Activated T-cell treated with anti-CD3 and anti-CD28 coated beads, Interleukin-2, amount 50 U/mL, for 48 hours (primary cell): ENCODE data around the gene RGS11.
"Not testable (repeated sequence)": the region's sequence is repeated elsewhere in the genome, so short reads cannot be mapped to it uniquely, and the experiment has no call there.

Experiments
- DNase-seq, 2 experiments: peaks; one replicate each; pipeline ENCODE4 v3.0.0-alpha.2; 2020

Gene RGS11

DNA sequence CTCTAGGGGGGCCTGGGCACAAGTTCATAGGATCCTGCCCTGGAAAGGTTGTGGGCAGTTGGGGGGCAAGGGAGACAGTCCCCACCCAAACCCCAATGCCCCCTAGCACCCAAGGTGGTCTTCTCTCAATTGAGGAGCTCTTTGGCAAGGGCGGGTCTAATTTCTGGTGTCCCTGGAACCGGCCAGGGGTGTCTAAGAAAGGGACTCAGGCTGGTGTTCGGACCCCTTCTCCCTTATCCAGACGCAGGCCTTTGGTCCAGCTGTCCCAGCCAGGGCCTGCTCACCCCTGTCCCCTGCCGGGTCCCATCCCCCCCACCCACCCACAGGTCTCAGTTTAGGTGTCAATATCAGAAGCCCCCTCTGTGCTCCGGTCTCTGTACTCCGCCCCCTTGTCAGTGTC, 3.8 kb upstream of the RGS11 start:
- DNase-seq = no peak

DNA sequence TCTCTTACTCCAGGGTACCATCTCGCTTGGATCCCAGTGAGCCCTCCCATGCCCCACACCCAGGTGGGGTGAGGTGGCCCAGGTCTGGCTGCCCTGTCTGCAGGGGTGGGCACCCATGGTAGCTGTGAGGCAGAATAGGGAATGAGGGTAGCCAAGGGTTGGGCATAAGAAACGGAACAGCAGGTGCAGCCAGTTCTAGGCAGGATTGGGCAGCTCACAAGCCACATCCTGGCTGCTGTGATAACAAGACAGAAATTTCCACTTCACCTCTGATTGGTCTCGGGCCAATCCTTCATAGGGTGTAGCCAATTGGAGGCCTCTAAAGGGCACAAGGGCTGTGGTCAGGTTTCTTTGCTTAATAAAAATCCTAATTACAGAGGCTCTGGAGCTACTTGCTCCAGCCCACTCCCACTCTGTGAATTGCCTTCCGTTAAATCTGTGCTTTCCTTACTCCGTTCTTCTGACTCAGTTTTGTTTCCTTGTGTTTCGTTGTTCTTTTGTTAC, 3.2 kb upstream of the RGS11 start:
- peak in 1 of 2 experiments; percentile 34 for DNase-seq

DNA sequence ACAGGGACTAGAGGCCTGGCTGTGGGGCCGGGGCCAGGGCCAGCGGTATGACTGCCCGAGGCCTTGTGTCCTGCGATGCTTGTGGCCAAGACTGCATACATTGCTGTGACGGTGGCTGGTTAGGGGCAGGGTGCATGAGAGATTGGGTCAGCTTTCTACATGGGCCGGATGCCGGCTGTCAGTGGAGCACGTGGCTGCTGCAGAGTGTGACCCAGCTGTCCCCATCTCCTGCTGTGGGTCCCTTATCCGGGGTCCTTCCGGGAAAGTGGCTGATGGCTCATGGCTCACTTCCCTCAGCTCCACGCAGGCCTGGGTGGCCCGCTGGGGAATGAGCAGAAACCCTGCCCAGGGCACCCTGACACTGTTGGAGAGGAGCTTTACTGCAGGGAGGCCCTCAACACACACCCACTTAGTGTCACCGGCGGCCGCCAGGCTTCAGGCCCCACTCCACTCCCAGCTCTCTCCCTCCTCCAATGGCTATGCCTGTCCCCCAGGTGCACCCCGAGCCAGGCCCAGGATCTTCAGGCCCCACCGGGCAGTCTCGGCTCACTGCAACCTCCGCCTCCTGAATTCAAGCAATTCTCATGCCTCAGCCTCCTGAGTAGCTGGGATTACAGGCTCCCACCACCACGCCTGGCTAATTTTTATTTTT, 808 bp upstream of the RGS11 start:
- DNase-seq = no peak

DNA sequence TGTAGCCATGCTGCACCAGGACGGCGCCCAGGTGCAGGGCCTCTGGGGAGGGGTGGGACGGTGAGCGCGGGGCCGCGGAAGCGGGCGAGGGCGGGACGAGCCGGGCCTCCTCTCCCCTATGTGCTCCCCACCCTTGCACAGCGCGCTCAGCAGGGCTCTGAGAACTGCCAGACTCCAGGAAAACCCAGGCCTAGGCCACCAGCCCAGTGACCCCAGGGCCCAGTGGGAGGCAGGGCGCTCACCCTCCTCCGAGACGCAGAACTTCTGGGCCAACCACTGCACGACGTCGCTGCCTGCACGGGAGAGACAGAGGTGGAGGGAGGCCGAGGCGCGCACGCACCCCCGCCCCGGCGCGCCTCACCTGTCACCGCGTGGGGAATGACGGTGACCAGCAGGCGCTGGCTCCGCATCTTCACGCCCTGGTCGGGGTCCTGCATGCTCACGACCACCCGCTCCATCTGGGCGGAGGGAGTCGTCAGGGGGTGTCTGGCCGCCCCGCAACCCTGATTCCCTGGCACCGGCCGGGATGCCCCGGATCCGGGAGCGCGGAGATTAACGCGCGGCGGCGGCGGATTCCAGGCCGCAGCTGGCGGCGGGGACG, 603 bp downstream of the RGS11 start:
- peak; percentile 36 to 46 for DNase-seq

DNA sequence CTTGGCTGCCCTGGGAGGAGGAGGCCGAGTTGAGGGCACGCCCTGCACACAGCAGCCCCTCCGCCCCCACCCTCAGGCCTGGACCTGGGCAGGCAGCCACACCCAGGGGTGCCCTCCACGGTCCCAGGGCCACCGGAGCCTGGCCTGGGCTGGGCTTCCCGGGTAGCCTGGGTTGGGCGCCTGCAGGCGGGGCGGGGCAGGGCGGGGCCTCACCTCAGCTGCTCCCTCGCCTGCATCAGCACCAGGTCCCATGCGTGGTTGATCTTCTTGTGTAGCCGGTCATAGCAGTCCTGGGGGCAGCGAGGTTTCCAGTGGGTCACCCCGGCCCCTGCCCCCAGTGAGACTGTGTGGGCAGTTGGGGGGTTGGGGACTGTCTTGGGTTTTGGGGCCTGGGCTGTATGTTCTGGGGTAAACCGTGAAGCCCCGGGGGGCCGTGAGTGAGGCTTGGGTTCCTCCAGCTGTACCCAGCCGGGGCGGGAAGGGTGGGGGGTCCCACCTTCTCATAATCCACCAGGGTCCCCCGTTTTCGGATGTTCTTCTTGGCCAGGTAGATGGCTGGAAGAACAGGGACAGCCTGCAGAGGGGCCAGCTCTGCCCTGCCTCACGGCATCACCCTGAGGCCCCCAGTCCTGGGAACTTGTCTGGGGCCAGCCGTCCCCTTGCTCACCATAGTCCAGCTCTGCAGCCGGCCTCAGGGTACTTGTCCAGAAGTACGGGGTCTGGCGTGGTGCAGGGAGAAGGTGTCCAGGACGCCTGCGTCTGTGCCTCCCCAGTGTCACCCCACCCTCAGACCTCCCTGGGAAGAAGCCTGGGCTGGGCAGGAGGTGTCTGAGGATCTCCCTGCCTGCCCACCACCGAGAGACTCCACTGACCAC, 2.0 kb downstream of the RGS11 start:
- DNase-seq = no peak

DNA sequence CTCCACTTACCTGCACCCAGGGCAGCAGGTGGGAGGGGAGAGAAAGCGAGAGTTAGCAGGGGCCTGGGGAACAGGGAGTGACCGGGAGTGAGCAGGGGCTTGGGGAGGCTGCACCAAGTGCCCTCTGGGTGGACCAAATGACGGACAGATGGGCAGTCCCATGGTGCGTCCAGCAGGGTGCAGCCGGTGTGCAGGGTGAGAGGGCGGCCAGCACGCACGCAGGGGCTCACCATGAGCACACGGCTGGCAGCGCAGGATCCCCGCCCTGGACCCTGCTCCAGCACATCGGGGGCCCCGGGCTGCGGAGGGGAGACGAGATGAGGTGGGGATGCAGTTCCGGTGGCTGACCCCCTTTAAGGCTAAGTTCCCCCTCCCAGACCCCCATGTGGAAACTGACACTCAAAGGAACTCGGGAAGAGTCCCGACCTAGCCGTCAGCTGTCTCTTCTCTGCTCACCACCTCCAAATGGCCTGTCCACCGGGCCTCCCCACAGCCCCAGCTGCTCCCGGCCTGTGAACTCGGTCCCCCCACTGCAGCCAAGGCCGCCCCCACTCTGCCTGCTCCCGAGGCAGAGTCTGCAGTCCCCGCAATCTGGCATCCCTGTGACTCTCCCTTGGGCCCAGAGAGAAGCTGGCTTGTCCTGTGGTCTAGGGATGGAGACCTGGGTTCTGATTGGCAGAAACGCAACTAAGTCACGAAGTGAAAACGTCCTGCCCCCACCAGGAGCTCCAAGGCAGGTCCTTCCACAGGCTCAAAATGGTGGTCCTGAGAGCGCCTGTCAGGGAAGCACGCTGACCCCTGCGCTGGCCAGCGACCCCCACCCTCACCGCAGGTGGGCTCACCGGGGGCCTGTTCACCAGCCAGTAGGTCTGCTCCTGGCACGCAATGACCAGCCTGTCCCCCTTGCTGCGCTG, 2.9 kb downstream of the RGS11 start:
- DNase-seq = no peak

DNA sequence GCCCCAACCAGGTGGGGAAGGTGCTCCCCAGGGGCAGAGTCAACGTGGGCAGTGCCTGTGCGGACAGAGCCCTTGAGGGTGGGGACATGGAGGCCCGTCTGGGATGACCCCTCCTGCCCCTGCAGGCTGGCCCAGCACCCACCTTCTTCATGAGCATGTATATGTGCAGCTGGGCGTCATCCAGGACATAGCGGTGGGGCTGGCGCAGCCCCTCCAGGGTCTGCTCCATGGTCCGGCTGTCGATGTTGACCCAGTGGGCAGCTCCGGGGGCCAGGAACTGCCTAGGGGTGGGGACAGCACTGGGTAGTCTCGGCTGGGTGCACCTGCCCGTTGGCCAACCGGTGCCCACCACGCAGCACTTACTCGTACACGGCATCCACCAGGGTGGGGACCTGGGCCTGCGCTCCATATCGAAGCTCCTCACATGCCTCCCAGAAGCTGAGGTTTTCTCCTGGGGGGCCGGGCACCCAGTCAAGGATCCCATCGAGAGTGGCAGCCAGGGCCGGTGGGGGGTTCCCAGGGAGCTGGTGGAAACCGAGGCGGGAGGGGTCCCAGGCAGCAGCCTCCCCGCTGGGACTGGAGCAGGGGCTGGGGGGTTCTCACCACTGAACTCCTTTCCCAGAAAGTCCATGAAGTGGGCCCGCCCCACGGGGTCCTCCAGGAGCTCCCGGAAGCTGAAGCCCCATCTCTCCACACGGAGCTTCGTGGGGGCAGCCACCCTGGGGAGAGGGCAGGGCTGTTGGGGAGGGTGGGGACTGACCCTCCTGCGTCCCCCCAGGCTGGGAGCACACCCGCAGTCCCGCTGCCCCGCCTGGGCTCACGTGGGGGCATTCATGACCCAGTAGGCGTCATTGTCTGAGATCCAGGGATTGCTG, 5.1 kb downstream of the RGS11 start:
- no peak for DNase-seq

DNA sequence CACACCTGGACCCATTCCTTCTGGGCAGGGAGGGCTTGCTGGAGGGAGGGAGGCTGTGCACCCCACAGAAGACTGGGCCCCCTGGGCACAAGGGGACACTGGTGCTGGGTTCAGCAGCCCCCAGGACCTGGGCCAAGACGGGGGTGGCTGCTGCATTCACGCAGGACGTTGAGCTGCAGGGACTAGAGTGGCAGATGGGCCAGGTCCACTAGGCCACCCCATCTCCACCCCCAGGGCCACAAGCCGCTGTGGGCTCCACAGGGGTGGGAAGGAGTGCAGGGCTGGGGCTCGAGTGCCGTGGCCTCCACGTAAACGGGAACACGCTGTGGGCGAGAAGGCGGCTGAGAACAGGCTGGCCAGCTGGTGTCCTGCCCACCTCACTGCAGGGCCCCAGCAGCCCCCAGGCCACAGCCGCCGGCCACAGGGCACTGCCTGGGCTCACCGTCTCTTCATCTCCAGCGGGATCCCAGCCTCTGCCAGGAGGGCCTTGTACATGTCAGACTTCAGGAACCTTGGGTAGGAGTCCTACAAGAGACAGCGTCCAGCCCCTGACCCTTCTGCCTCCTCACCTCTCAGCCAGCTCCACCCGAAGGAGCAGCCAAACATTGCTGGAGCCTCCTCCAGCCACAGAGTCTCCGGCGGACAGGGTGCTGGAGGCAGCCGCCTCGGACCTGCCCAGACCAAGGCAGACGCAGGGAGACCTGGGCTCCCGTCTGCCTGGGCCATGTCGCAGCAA, 6.5 kb downstream of the RGS11 start:
- DNase-seq = no peak

DNA sequence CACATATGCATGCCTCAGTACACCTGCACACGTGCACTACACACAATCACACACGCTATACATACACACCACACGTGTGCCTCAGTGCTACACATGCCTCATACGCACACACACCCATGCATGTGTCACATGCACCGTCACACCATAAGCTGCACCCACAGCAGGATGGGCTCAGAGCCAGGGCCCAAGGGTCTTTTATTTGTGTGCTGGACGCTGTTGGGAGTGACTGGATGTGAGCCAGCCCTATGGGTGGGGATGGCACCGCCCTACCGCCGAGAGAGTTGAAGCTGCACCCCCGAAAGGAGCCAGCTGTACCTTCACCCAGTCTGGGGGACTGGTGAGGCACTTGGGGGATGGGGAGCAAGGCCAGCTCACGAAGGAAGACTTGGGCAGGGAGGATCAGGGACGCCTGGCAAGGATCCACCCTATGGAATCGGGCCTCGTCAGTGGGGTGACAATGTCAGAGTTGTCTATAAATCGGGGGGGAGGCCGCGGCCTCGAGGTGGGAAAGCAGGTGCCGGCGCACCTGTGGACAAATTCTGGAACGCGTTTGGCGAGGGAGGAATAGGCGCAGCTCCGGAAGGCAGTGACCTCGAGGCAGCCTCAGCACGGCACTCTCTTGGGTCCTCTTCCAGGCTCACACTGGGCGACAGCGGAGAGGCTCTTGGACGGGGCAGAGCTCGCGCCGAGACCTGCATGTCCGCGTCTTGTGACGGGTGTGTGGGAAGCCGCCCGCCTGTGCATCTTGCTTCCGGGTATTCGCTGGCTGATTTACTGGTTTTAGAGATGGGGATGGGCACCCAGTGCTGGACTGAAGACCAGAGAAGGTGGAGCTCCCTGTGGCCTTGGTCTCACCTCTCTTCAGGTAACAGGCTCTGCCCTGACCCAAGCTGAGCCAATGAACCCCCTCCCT, 7.3 kb downstream of the RGS11 start:
- DNase-seq = no peak

DNA sequence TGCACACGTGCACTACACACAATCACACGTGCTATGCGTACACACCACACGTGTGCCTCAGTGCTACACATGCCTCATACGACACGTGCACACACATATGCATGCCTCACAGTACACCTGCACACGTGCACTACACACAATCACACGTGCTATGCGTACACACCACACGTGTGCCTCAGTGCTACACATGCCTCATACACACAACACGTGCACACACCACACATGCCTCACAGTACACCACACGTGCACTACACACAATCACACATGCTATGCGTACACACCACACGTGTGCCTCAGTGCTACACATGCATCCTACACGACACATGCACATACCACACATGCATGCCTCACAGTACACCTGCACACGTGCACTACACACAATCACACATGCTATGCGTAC, 8.2 kb downstream of the RGS11 start:
- not testable (repeated sequence) for DNase-seq

DNA sequence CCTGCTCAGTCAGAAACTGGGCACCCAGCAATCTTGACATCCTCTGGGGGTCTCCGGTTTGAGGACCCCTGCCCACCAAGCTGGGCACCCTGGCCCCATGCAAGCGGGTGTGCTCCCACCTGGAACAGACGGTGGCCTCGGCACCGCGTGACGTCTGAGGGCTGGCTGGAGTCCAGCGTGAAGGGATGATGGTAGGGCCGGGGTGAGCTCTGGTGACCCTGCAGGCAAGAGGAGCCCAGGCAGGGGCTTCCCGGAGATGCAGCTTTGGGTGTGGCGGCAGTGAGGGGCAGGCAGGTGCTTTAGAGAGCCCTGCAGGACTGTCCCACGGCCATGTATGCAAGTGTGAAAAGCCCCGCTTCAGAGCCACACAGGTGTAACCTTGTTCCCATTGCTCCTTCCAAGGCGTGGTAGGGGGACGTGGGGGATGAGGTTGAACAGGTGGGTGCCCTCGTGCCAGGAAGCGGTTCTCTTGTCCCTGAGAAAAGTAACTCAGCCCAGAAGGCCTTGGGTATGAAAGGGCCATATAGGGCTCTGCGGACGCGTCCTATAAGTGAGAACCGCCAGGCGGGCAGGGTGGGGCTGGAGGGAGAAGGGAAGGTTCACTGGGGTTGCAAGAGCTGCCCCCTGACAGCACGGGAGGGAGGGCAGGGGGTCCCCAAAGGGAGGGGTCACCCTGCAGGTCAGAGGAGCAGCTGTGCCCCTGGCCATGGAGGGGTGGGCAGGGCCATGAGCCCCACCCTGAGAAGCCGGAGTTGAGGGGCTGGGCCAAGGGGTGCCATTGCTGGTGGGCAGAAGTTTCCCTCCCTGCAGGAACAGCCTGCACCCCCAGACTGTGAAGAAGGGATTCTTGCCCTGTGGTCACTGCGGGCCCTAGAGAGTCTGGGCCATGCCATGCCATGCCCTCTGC, 9.2 kb downstream of the RGS11 start:
- DNase-seq = no peak

DNA sequence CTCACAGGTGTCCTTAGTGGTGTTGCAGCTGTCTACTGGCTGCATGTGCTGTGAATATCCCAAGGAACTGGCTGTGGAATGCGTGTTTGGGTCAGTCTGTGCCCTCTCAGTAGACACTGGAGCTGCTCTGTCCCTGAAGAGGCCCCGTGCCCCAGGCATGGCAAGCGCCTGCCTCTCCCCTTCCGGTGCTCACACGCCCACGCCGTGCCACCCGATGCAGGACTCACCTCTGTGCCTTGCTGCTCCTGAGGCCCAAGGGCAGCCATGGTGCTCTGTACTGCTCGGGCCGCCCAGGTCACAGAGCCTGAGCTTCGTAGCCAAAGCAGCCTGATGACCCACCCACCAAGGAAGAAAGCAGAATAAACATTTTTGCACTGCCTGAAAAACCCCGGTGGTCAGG, 10.0 kb downstream of the RGS11 start:
- no peak for DNase-seq

DNA sequence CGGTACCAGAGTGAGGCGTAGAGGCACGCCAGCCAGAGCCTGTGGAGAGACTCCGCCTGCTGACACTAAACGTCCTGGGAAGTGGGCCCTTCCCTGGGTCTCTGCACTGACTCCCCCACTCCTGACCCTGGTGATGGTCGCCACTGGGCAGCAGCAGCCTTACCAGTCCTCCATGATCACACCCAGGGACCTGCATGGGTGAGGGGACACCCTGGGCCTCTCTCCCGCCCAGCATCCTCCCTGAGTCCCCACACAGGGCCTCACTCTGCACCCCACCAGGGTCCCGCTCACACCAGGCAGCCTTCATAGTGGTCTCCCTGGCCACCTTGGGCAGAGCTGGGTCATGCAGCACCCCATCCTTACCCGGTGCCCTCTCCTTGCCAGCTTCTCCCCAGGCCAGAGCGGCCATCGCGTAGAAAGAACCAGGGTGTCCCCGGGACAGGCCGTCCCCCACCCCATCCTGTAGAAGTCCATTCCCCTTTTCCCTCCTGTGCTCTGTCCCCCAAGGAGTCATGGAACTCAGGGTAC, 10.7 kb downstream of the RGS11 start:
- DNase-seq = no peak

DNA sequence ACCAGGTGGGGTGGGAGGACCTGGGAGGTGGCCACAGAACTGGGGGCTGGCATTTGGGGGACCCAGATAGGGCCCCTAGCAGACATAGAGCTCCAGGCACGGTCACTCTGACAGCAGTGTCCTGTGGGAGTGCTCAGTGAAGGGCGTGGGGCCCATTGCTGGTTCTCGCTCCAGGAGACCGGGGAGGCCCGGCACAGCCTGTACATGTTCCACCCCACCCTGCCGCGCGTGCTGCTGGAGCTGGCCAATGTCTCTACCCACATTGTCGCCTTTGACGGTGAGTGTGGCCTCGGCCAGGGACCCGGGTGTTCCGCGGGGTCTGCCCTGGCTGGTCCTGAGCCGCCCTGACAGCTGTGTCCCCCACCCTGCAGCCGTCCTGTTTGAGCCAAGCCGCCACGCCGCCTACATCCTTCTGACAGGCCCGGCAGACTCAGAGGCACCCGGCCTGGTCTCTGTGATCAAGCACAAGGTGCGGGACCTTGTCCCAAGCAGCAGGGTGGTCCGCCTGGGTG, 11.2 kb downstream of the RGS11 start:
- no peak for DNase-seq

DNA sequence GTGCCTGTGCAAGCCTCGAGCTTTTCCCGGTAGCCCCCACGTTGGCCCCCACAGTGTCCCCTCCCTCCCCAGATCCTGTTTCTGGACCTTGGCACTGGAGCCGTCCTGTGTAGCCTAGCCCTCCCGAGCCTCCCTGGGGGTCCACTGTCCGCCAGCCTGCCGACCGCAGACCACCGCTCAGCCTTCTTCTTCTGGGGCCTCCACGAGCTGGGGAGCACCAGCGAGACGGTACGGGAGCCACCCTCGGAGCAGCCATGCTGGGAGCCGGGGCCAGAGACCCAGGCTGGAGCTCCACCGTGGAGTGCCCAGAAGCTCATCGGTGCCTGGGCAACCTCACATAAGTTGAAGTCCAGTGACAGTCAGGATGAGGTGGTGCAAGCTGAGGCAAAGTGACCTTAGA, 11.8 kb downstream of the RGS11 start:
- DNase-seq = no peak

DNA sequence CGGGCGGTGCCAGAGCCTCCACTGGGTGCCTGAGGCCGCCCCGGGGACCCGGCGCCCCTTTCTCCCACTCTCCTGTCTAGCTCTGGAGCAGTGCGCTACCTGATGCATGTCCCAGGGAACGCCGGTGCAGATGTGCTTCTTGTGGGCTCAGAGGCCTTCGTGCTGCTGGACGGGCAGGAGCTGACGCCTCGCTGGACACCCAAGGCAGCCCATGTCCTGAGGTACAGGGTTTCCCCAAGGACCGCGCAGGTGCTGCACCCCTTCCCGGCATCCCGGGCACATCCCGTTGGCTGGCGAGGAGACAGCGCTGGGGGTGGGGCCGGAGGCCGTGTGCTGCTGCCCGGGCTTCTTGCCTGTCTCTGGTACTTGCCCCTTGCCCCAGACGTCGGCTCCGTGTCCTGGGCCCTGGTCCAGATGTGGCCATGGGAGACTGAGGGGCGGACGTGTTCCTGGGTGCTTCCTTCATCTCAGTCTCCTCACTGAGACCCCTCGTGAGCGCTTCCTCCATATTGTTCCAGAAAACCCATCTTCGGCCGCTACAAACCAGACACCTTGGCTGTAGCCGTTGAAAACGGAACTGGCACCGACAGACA, 12.5 kb downstream of the RGS11 start:
- no peak for DNase-seq

DNA sequence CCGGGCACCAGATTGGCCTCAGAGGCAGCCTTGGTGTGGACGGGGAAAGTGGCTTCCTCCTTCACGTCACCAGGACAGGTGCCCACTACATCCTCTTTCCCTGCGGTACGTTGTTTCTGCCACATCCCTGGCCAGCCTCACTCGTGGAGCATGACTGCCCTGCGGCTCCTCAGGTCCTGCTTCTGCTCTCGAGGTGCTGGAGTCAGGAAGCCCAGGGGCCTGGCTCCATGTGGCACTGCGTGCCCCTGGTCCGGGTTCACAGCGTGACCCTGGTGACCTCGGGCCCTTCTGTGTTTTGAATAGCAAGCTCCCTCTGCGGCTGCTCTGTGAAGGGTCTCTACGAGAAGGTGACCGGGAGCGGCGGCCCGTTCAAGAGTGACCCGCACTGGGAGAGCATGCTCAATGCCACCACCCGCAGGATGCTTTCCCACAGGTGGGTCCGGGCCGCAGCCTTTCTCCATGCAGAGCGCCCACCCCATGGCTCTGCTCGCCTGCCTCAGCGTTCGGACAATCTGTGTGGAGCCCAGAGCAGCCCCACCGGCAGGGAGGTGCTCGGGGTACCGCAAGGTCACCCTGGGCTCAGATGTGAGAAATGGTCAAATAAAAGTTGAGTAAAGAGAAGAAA, 13.5 kb downstream of the RGS11 start:
- no peak for DNase-seq
